K562 (cell line): ENCODE data around the gene SEL1L. TPM values are rescaled to one million over a fixed set of nuclear protein-coding genes. Genes with fewer than 3 reads are reported as not detected.

ENCODE experiments used
- ATAC-seq: fragments of 200-7000 bp; cut with Tn5 transposase; 3 replicates; pipeline ENCODE4 v1.9.1; 2020; ENCODE audit warnings: moderate library complexity
- BruUV-seq: library from RNA; stranded (reverse); fragments of 400-500 nt; replicated peaks from 2 replicates; lab custom pipeline; 2021; lab: Mats Ljungman, UMichigan
- CTCF ChIA-PET: fragments of 300-600 bp; formaldehyde crosslinking; extraction: SDS; loops from one replicate; lab custom pipeline; 2021; ENCODE audit warnings: low intra/inter-chr PET ratio; lab: Yijun Ruan, JAX
- POLR2A ChIA-PET: fragments of 300-600, 350-650 bp; sonication (Branson Sonifier 250); formaldehyde crosslinking; extraction: SDS; loops from one replicate; lab custom pipeline; 2021; ENCODE audit warnings: antibody characterized with exemption, inconsistent platforms; lab: Yijun Ruan, JAX
- DNase-seq, 4 experiments: peaks; one replicate each; pipeline versions ENCODE4 v3.0.0 to v3.0.0-alpha.2; 2011 to 2018; ENCODE audit warnings: low spot score in 3 of 4, mixed read lengths in 3 of 4; ENCODE audit errors: extremely low read depth in 1 of 4
- FAIRE-seq: peaks from 2 replicates; lab custom pipeline; 2011; peaks lifted over from hg19 to GRCh38; lab: Jason Lieb, UNC
- H2AFZ ChIP-seq: 2 replicates; pipeline ENCODE4 v1.6.0; 2011; ENCODE audit warnings: low read depth, low read length, control low read depth, inconsistent platforms
- H3K27ac ChIP-seq: fragments of 200-600 bp; 3 replicates; pipeline ENCODE4 v1.8.0; 2011; ENCODE audit warnings: low read depth, mild to moderate bottlenecking, control low read depth, inconsistent platforms, low read length, moderate library complexity, mixed read lengths; ENCODE audit errors: extremely low read depth
- H3K27me3 ChIP-seq, 2 experiments: fragments of 300-600 bp in 1 of 2; 2 replicates in 1 of 2; 3 replicates in 1 of 2; pipeline versions ENCODE4 v1.6.0 to v1.8.0; 2011; ENCODE audit warnings: inconsistent platforms in 2 of 2, low read length in 2 of 2, mild to moderate bottlenecking in 1 of 2, mixed read lengths in 1 of 2, moderate library complexity in 1 of 2; ENCODE audit not compliant: control insufficient read depth in 2 of 2, insufficient read depth in 2 of 2
- H3K36me3 ChIP-seq: fragments of 300-600 bp; 3 replicates; pipeline ENCODE4 v1.8.0; 2011; ENCODE audit warnings: mild to moderate bottlenecking, low read length, inconsistent platforms; ENCODE audit not compliant: control insufficient read depth, insufficient read depth
- H3K4me1 ChIP-seq, 2 experiments: fragments of 200-600 bp in 1 of 2; replicated peaks in 1 of 2; 2 replicates in 1 of 2; 3 replicates in 1 of 2; pipeline versions ENCODE4 v1.5.1 to v1.8.0; 2011; ENCODE audit warnings: inconsistent platforms in 2 of 2, low read length in 2 of 2, mild to moderate bottlenecking in 1 of 2, mixed read lengths in 1 of 2, moderate library complexity in 1 of 2; ENCODE audit not compliant: control insufficient read depth in 2 of 2, insufficient read depth in 2 of 2
- H3K4me2 ChIP-seq: 2 replicates; pipeline ENCODE4 v1.6.1; 2011; ENCODE audit warnings: low read length, control low read depth, inconsistent platforms, mixed read lengths; ENCODE audit not compliant: insufficient read depth
- H3K4me3 ChIP-seq: fragments of 200-600 bp; sonication (generic), shearing (Covaris generic); 2 replicates; pipeline ENCODE4 v1.5.1; 2016; ENCODE audit warnings: control low read depth, inconsistent platforms
- H3K79me2 ChIP-seq: fragments of 200-600 bp; 3 replicates; pipeline ENCODE4 v1.8.0; 2011; ENCODE audit warnings: low read length, inconsistent platforms; ENCODE audit not compliant: control insufficient read depth, insufficient read depth
- H3K9ac ChIP-seq, 2 experiments: 2 replicates each; pipeline versions ENCODE4 v1.6.0 to v1.6.1; 2011; ENCODE audit warnings: low read depth in 2 of 2, low read length in 2 of 2, control low read depth in 1 of 2, inconsistent platforms in 1 of 2, mild to moderate bottlenecking in 1 of 2, mixed read lengths in 1 of 2; ENCODE audit not compliant: insufficient read depth in 1 of 2
- H3K9me1 ChIP-seq: one replicate; pipeline ENCODE4 v1.6.0; 2011; ENCODE audit warnings: inconsistent platforms, mild to moderate bottlenecking, low read length, moderate library complexity; ENCODE audit not compliant: control insufficient read depth, insufficient read depth
- H3K9me3 ChIP-seq: replicated peaks from 2 replicates; pipeline ENCODE4 v1.5.1; 2011; ENCODE audit warnings: low read depth, low read length, inconsistent platforms; ENCODE audit not compliant: control insufficient read depth, insufficient read depth
- H4K20me1 ChIP-seq: replicated peaks from 2 replicates; pipeline ENCODE4 v1.6.1; 2011; ENCODE audit warnings: low read length, inconsistent platforms, mixed read lengths; ENCODE audit not compliant: control insufficient read depth, insufficient read depth
- IRF2 ChIP-seq: sonication (generic); formaldehyde crosslinking; IDR thresholded peaks from 2 replicates; pipeline ENCODE4 v1.8.1; 2022; ENCODE audit warnings: mild to moderate bottlenecking, missing genetic modification reagents
- RBM17 ChIP-seq: fragments of 200-400 bp; formaldehyde crosslinking; IDR thresholded peaks from 2 replicates; pipeline ENCODE4 v1.6.1; 2017; ENCODE audit warnings: low read depth, mild to moderate bottlenecking, low read length, borderline replicate concordance
- ZNF518B ChIP-seq: fragments of 250-450 bp; sonication (Bioruptor Pico); IDR thresholded peaks from 2 replicates; pipeline ENCODE4 v1.5.0; 2021; ENCODE audit warnings: mild to moderate bottlenecking, moderate library complexity
- WGBS: fragments of 100-300 bp; shearing (Covaris generic); methylation state at CpG from one replicate; pipeline ENCODE4 v1.1.6; 2016; ENCODE audit warnings: low coverage, mixed read lengths; ENCODE audit not compliant: insufficient coverage; ENCODE audit errors: missing lambda C conversion rate; 5-methylcytosine and 5-hydroxymethylcytosine counted together
- in situ Hi-C: fragments of 300-500 bp; cut with MboI; formaldehyde crosslinking; loops from 4 replicates; pipeline ENCODE4 v1.15.0; 2018; ENCODE audit warnings: inconsistent platforms, mixed read lengths
- intact Hi-C: fragments of 100-400 bp; cut with micrococcal nuclease; formaldehyde crosslinking; loops from 2 replicates; pipeline ENCODE4 v1.14.2; 2022
- polyA plus RNA-seq, 8 experiments: library from polyadenylated mRNA; depleted of rRNA in 4 of 8; stranded (reverse) in 5 of 8; unstranded in 3 of 8; fragments of >200 nt; fragmentation: Nextera tagmentation in 2 of 8; fragmentation: Illumina TruSeq in 1 of 8; extraction: Ambion mirVana in 2 of 8; extraction: Trizol in 1 of 8; gene quantifications; 2 replicates each; pipeline versions ENCODE4 v1.2.1 to v1.2.3, GENCODE V29; 2011 to 2014; ENCODE audit warnings: inconsistent platforms in 1 of 8, missing spikeins in 1 of 8
- total RNA-seq, 7 experiments: library from RNA; depleted of rRNA in 6 of 7; stranded (reverse); fragments of >200 nt in 6 of 7; fragmentation: Illumina TruSeq in 2 of 7; extraction: Trizol in 2 of 7; gene quantifications; 2 replicates each; pipeline versions ENCODE4 v1.2.1 to v1.2.3, GENCODE V29; 2011 to 2021; ENCODE audit warnings: low replicate concordance in 1 of 7

The SEL1L gene
- total and polyA plus RNA-seq, 9 of the 15 experiments (the other 6 are each of a cell fraction or from before 2014, with no cell fraction given): 7.7 to 21.1 (median 13.6) TPM

- TF ChIP-seq ZNF518B: no peak
These were observed 22.0 kb upstream of the SEL1L start (continued) for GRCh38 chr14:81555684-81556083.

DNA sequence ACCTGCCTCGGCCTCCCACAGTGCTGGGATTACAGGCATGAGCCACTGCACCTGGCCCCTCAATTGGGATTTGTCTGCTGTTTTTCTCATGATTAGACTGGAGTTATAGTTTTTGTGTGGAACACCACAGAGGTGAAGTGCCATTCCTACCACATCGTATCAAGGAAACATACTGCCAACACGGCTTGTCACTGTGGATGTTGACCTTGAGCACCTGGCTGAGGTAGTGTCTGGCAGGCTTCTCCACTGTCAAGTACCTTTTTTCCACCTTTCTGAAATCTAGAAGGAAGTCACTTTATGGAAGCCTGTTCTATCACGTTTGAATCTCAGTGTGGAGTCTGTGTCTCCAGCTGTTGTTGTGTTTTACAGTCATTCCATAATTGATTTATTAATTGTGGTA lies 21.4 kb upstream of the SEL1L start:
- in situ Hi-C loops: no loop called here
- Histone ChIP-seq H3K9ac (no peak overlapping the region), H3K9me3 (no peaks in the 10 kb centered on the region), H3K27ac (no peak overlapping the region), H3K4me1 (no peaks in the 10 kb centered on the region; a peak in 1 of 5 replicates), H3K9me1 (no peaks in the 10 kb centered on the region), H3K4me3 (no peak overlapping the region), H3K79me2 (no peaks in the 10 kb centered on the region), H4K20me1 (no peaks in the 10 kb centered on the region), H3K4me2 (no peak overlapping the region), H3K27me3 (no peaks in the 10 kb centered on the region), H3K36me3 (no peaks in the 10 kb centered on the region), H2AFZ (no peak overlapping the region)
- no peak for FAIRE-seq
- no peak for ATAC-seq
- WGBS: 7% methylated on average over 4 of the region's 4 CpGs
- ChIA-PET POLR2A (no interaction called here), CTCF (no interaction called here)
- intact Hi-C loops: no loop called here
- no TSS peak for BruUV-seq
- DNase-seq: no peak
- TF ChIP-seq IRF2 (CRISPR knock-in tag): no peak
- TF ChIP-seq RBM17: no peak
